PC-3 (cell line): ENCODE results near the gene SMG6.

Experiments used
- CTCF ChIP-seq: fragments of 300-600 bp; sonication (generic); conservative IDR thresholded peaks from 2 replicates; pipeline ENCODE4 v1.5.1; 2017; ENCODE audit warnings: antibody characterized with exemption, low read depth, mild to moderate bottlenecking, low read length
- EZH2 ChIP-seq: fragments of 300-600 bp; sonication (generic); IDR thresholded peaks from one replicate; pipeline ENCODE4 v1.6.1; 2017; ENCODE audit warnings: antibody characterized with exemption, mild to moderate bottlenecking, low read length; ENCODE audit not compliant: unreplicated experiment
- EZH2phosphoT487 ChIP-seq: fragments of 300-600 bp; sonication (generic); IDR thresholded peaks from 2 replicates; pipeline ENCODE4 v1.6.1; 2018; ENCODE audit warnings: mild to moderate bottlenecking, antibody characterized with exemption, low read length, borderline replicate concordance

- no peak for TF ChIP-seq CTCF
- no peak for TF ChIP-seq EZH2phosphoT487
- no peak for TF ChIP-seq EZH2
These were observed 280.3 kb downstream of the SMG6 start for GRCh38 chr17:2023256-2023655.
